Femur (tissue), 1 donor: ENCODE results near the gene CFLAR.

Experiments
- DNase-seq: peaks from one replicate; pipeline ENCODE4 v3.0.0-alpha.2; 2017

Gene CFLAR

DNA sequence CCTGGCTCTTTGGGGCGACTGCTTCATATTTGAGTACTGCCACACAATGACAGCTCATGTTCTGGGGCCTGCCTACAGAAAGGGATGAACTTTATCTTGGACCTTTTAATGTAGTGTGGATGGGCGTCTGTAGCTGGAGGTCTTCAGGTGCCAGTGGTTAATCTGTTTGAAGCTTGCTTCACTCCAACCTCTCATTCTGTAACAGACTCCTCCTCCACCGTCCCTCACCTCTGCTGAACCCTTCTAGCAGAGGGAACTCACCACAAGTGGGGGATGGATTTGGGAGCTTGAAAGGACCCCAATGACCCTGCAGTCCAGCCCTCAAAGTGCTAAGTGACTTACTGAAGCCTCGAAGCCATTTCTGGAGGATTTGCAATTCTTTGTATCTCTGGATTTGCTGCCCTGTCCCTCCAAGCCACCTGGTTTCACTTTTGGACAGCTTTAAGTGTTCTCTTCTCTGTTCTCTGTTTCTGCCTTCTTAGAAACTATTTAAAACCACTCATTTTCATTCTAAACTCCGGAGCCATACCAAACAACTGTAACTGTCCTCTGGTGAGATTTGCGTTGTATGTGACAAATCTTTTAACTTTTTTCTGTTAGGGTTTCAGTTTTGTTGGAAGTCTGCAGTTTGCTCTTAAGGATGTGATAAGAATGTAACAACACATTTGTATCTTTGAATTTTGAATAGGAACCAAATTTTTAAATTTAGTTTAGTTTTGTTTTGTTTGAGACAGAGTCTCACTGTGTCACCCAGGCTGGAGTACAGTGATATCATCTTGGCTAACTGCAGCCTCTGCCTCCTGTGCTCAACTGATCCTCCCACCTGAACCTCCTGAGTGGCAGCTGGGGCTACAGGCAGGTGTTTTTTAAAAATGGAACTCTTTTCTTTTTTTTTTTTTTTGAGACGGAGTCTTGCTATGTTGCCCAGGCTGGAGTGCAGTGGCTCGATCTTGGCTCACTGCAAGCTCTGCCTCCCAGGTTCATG, 107.4 kb downstream of the CFLAR start:
- DNase-seq = no peak
